ENCODE data around the gene PTRHD1.
"Not testable (repeated sequence)": the region's sequence is repeated elsewhere in the genome, so short reads cannot be mapped to it uniquely, and the experiment has no call there.

The PTRHD1 gene

GRCh38 chr2:24800487-24800886 lies 7.3 kb upstream of the PTRHD1 start:
- not testable (repeated sequence) for H3K4me3 Mint-ChIP-seq; H3K9me3 Mint-ChIP-seq (ENCODE audit: low read depth); H3K27me3 Mint-ChIP-seq; H3K27ac Mint-ChIP-seq
- Mint-ChIP-seq H3K4me1 (ENCODE audit: low read depth) (peaks cover 12% of the 10 kb centered on the region), H3K36me3 (peaks cover 16% of the 10 kb centered on the region)

GRCh38 chr2:24797644-24798043 lies 4.5 kb upstream of the PTRHD1 start:
- Mint-ChIP-seq H3K9me3 (ENCODE audit: low read depth) (no peaks in the 10 kb centered on the region), H3K27ac (peak overlapping the region; percentile 31), H3K4me3 (no peak overlapping the region), H3K36me3 (peaks cover 8% of the 10 kb centered on the region), H3K4me1 (ENCODE audit: low read depth) (peaks cover 20% of the 10 kb centered on the region), H3K27me3 (no peaks in the 10 kb centered on the region)

- Mint-ChIP-seq H3K27me3 (no peaks in the 10 kb centered on the region), H3K4me3 (peak overlapping the region; percentile 94), H3K27ac (peak overlapping the region; percentile 100), H3K36me3 (peaks cover 7% of the 10 kb centered on the region), H3K4me1 (ENCODE audit: low read depth) (peaks cover 23% of the 10 kb centered on the region), H3K9me3 (ENCODE audit: low read depth) (no peaks in the 10 kb centered on the region)
These were observed 707 bp upstream of the PTRHD1 start for GRCh38 chr2:24793761-24794435.

DNA sequence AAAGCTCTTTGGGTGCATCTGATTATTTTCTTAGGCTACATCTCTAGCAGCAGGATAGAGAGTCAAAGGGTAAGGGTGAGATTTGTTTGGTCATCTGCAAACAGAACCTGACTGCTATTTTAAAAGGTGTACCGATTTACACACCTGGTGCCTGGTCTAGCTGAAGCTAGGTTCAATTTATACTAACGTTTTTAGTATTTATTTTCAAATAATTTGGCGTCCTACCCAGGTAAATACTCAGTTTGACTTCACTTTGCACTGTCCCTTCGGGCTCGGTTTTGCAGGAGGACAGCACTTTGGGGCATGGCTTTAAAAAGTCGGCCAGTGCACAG lies 683 bp downstream of the PTRHD1 start:
- Mint-ChIP-seq H3K36me3 (peaks cover 10% of the 10 kb centered on the region), H3K27ac (peak overlapping the region; percentile 100), H3K27me3 (no peaks in the 10 kb centered on the region), H3K4me1 (ENCODE audit: low read depth) (peaks cover 20% of the 10 kb centered on the region), H3K9me3 (ENCODE audit: low read depth) (no peaks in the 10 kb centered on the region), H3K4me3 (peak overlapping the region; percentile 94)

DNA sequence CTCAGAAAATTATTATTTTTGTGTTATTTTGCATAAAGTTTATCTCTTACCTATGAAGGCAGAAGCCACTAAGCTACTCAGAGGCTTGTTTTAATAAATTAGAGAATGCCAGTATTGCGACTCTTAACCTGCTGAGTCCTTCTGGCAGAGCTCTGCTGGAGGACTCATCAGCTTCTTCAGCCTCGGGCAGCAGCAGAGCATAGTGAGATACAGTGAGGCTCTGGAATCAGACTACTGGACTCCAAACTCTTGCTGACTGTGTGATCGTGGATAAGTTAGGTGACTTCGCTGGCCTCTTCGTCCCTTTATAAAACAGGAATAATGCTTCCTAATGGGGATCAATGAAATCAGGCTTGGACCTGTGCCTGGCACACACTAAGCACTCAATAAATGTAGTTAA lies 1.7 kb downstream of the PTRHD1 start:
- no peaks in the 10 kb centered on the region for H3K9me3 Mint-ChIP-seq (ENCODE audit: low read depth)
- peak overlapping the region; percentile 35 for H3K4me3 Mint-ChIP-seq
- H3K4me1 Mint-ChIP-seq (ENCODE audit: low read depth): peaks cover 14% of the 10 kb centered on the region
- peaks cover 10% of the 10 kb centered on the region for H3K36me3 Mint-ChIP-seq
- H3K27me3 Mint-ChIP-seq: no peaks in the 10 kb centered on the region
- H3K27ac Mint-ChIP-seq: no peak overlapping the region

- no peaks in the 10 kb centered on the region for H3K27me3 Mint-ChIP-seq
- H3K4me1 Mint-ChIP-seq (ENCODE audit: low read depth): peaks cover 6% of the 10 kb centered on the region
- no peaks in the 10 kb centered on the region for H3K9me3 Mint-ChIP-seq (ENCODE audit: low read depth)
- H3K27ac Mint-ChIP-seq: no peak overlapping the region
- H3K4me3 Mint-ChIP-seq: no peak overlapping the region
- H3K36me3 Mint-ChIP-seq: peaks cover 10% of the 10 kb centered on the region
These were observed 4.4 kb downstream of the PTRHD1 start for GRCh38 chr2:24788816-24789215.

DNA sequence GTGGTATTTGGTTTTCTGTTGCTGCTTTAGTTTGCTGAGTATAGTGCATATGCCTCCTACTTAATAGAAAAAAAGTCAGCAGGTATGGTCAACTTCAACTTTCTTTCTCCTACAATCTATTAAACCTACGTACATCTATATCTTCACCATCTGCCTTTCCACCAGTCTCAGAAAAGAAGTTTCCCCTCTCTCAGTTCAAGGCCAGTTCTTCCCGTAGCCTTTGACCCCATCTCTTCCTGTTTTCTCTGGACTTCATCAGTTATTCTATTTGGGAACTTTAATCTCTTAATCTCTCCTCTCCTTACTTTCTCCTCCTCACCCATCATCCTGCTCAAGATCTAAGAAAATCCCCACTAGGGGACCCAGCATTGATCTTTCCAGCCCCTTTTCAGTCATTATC lies 5.7 kb downstream of the PTRHD1 start:
- no peaks in the 10 kb centered on the region for H3K9me3 Mint-ChIP-seq (ENCODE audit: low read depth)
- peaks cover 2% of the 10 kb centered on the region for H3K27me3 Mint-ChIP-seq
- H3K27ac Mint-ChIP-seq: no peak overlapping the region

DNA sequence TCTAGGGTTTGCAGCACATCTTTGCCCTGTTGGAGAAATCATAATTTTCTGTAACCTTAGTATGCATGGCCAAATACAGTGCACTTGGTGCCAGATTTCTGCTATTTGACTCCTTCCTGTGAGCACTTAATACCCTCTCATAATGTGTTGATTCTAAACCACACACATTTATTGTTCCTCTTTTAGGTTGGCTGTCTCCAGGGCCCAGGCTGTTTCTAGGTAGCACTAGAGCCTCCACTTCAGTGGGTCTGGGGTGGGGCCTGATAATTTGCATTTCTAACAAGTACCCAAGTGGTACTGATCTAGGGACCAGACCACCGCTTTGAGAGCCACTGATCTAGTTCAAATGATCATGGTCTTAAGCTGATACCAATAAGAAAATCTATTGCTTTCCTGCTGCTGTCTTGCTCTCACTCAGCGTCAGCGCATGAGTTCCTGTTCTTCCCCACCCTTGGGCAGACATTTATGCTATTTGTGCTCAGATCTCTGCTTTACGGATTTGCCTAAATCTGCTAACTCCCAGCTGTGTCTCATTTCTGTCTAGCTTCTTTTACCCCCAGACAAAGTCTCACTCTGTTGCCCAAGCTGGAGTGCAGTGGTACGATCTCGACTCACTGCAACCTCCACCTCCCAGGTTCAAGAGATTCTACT lies 7.4 kb downstream of the PTRHD1 start:
- H3K27ac Mint-ChIP-seq: no peak overlapping the region
- no peak overlapping the region for H3K4me3 Mint-ChIP-seq
- no peaks in the 10 kb centered on the region for H3K4me1 Mint-ChIP-seq (ENCODE audit: low read depth)
- H3K36me3 Mint-ChIP-seq: peaks cover 10% of the 10 kb centered on the region
- H3K27me3 Mint-ChIP-seq: peaks cover 4% of the 10 kb centered on the region
- H3K9me3 Mint-ChIP-seq (ENCODE audit: low read depth): no peaks in the 10 kb centered on the region

More for the DNA sequence above, 5.7 kb downstream of the PTRHD1 start:
- H3K4me1 Mint-ChIP-seq (ENCODE audit: low read depth): peaks cover 5% of the 10 kb centered on the region
- peaks cover 10% of the 10 kb centered on the region for H3K36me3 Mint-ChIP-seq
- H3K4me3 Mint-ChIP-seq: no peak overlapping the region

DNA sequence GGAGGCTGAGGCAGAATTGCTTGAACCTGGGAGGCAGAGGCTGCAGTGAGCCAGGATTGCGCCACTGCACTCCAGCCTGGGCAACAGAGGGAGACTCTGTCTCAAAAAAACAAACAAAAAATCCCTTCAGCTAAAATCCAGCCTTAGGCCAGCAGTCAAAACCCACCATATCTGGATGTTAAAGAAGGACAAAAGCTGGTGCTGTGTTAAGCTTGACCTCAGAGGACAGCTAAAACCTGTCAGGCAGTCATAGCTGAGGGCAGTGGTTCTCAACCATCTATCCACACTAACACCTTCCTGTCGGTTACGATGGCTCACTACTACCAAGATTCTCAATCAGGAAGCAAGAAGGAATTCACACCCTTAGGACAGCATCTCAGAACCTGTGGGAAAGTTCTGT lies 9.6 kb downstream of the PTRHD1 start:
- peaks cover 7% of the 10 kb centered on the region for H3K27me3 Mint-ChIP-seq
- H3K9me3 Mint-ChIP-seq (ENCODE audit: low read depth): no peaks in the 10 kb centered on the region
- no peak overlapping the region for H3K4me3 Mint-ChIP-seq
- H3K4me1 Mint-ChIP-seq (ENCODE audit: low read depth): no peaks in the 10 kb centered on the region
- no peak overlapping the region for H3K27ac Mint-ChIP-seq
- peaks cover 2% of the 10 kb centered on the region for H3K36me3 Mint-ChIP-seq

DNA sequence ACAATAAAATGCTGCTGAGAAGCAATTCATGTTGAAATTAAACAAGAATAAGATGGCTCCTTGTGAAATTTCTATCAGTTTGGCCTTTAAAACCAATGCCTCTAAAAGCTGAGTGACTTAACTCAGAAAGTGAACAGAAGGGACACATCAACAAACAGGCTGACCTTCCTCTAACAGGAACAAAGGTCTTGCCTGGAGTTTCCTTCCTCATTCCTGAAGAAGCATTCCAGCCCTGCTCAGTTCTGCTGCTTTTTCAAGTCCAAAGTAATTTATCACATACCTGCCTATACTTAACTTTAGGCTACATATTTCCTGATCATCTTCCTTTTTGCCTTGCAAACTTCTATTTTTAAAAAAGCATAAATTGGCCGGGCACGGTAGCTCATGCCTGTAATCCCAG lies 14.1 kb downstream of the PTRHD1 start:
- peaks cover 7% of the 10 kb centered on the region for H3K27me3 Mint-ChIP-seq
- no peaks in the 10 kb centered on the region for H3K36me3 Mint-ChIP-seq
- no peaks in the 10 kb centered on the region for H3K9me3 Mint-ChIP-seq (ENCODE audit: low read depth)
- no peak overlapping the region for H3K27ac Mint-ChIP-seq
- no peak overlapping the region for H3K4me3 Mint-ChIP-seq
- no peaks in the 10 kb centered on the region for H3K4me1 Mint-ChIP-seq (ENCODE audit: low read depth)

DNA sequence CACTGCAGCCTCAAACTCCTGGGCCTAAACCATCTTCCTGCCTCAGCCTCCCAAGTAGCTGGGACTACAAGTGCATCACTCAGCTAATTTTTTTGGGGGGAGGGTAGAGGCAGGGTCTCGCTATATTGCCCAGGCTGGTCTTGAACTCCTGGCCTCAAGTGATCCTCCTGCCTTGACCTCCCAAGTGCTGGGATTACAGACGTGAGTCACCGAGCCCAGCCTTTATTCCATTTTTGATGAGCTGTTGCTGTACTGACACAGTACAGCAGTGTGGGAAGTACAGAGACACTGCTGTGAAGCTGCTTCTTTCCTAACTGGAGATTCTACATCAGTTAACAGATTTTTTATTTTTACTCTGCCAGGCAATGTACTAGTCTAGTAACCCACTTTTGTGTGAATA lies 18.8 kb downstream of the PTRHD1 start:
- peaks cover 6% of the 10 kb centered on the region for H3K36me3 Mint-ChIP-seq
- no peaks in the 10 kb centered on the region for H3K9me3 Mint-ChIP-seq (ENCODE audit: low read depth)
- no peak overlapping the region for H3K27ac Mint-ChIP-seq
- no peaks in the 10 kb centered on the region for H3K27me3 Mint-ChIP-seq
- H3K4me3 Mint-ChIP-seq: no peak overlapping the region
- no peaks in the 10 kb centered on the region for H3K4me1 Mint-ChIP-seq (ENCODE audit: low read depth)

- Mint-ChIP-seq H3K27ac (no peak overlapping the region), H3K9me3 (ENCODE audit: low read depth) (no peaks in the 10 kb centered on the region), H3K27me3 (no peaks in the 10 kb centered on the region), H3K4me1 (ENCODE audit: low read depth) (no peaks in the 10 kb centered on the region), H3K4me3 (no peak overlapping the region), H3K36me3 (peaks cover 6% of the 10 kb centered on the region)
These were observed 21.2 kb downstream of the PTRHD1 start for GRCh38 chr2:24771764-24772586.

- Mint-ChIP-seq H3K36me3 (peaks cover 11% of the 10 kb centered on the region), H3K27ac (no peak overlapping the region), H3K4me1 (ENCODE audit: low read depth) (peaks cover 5% of the 10 kb centered on the region), H3K9me3 (ENCODE audit: low read depth) (no peaks in the 10 kb centered on the region), H3K4me3 (no peak overlapping the region), H3K27me3 (no peaks in the 10 kb centered on the region)
These were observed 22.1 kb downstream of the PTRHD1 start for GRCh38 chr2:24771061-24771460.

DNA sequence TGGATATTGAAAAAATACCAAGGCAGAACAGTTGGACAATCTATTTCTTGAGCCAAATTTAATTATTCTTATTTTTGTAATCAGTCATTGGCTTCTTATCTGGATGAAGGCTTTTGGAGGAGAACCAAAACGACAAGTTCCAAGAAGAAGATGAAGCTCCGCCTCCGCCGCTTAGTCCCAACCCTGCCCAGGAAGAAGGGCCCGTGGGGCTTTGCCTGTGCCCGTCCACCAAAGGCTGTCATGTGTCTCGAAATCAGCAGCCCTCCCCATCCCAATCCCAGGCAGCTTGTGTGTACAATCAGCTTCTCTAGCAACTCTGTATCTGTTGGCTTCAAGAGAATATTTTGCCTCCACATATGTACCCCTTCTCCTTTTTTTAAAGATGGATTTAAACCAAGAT lies 24.6 kb downstream of the PTRHD1 start:
- no peak overlapping the region for H3K4me3 Mint-ChIP-seq
- H3K9me3 Mint-ChIP-seq (ENCODE audit: low read depth): no peaks in the 10 kb centered on the region
- peaks cover 16% of the 10 kb centered on the region for H3K36me3 Mint-ChIP-seq
- no peak overlapping the region for H3K27ac Mint-ChIP-seq
- peaks cover 5% of the 10 kb centered on the region for H3K4me1 Mint-ChIP-seq (ENCODE audit: low read depth)
- no peaks in the 10 kb centered on the region for H3K27me3 Mint-ChIP-seq

- Mint-ChIP-seq H3K36me3 (peaks cover 16% of the 10 kb centered on the region), H3K27me3 (no peaks in the 10 kb centered on the region), H3K4me3 (no peak overlapping the region), H3K27ac (no peak overlapping the region), H3K9me3 (ENCODE audit: low read depth) (no peaks in the 10 kb centered on the region), H3K4me1 (ENCODE audit: low read depth) (peaks cover 5% of the 10 kb centered on the region)
These were observed 25.2 kb downstream of the PTRHD1 start for GRCh38 chr2:24768013-24768412.

All from activated naive CD8-positive, alpha-beta T cell (primary cell).